HepG2 (cell line): ENCODE results near the gene CSKMT. TPM values are rescaled to one million over a fixed set of nuclear protein-coding genes. Genes with fewer than 3 reads are reported as not detected.

Experiments
- CREB1 ChIP-seq, 2 experiments: fragments of 450-650 bp in 1 of 2; IDR thresholded peaks; 2 replicates each; pipeline ENCODE4 v1.6.1; 2016 to 2017; ENCODE audit warnings: control low read depth in 1 of 2, mild to moderate bottlenecking in 1 of 2, missing compliant biosample characterization in 1 of 2, missing genetic modification characterization in 1 of 2
- GATA4 ChIP-seq: sonication (generic); IDR thresholded peaks from 2 replicates; pipeline ENCODE4 v1.6.1; 2016; ENCODE audit warnings: antibody characterized with exemption, low read depth, borderline replicate concordance
- GATAD1 ChIP-seq: IDR thresholded peaks from 2 replicates; pipeline ENCODE4 v1.6.1; 2016; ENCODE audit warnings: missing genetic modification reagents, missing compliant biosample characterization
- HNRNPH1 ChIP-seq: fragments of 200-400 bp; formaldehyde crosslinking; optimal IDR thresholded peaks from 2 replicates; pipeline ENCODE3; 2017; ENCODE audit warnings: mild to moderate bottlenecking, low read depth, low read length
- HOXD1 ChIP-seq: sonication (generic); formaldehyde crosslinking; IDR thresholded peaks from 2 replicates; pipeline ENCODE4 v1.5.0; 2020; ENCODE audit warnings: missing genetic modification reagents
- JARID2 ChIP-seq: sonication (generic); formaldehyde crosslinking; IDR thresholded peaks from 2 replicates; pipeline ENCODE4 v1.8.1; 2023; ENCODE audit warnings: missing genetic modification reagents, inconsistent platforms; ENCODE audit not compliant: insufficient replicate concordance
- KLF9 ChIP-seq: IDR thresholded peaks from 2 replicates; pipeline ENCODE4 v1.6.1; 2016; ENCODE audit warnings: low read depth
- MED8 ChIP-seq: sonication (generic); formaldehyde crosslinking; IDR thresholded peaks from 2 replicates; pipeline ENCODE4 v1.8.1; 2023; ENCODE audit warnings: mild to moderate bottlenecking, missing genetic modification reagents; ENCODE audit not compliant: insufficient replicate concordance
- MEIS2 ChIP-seq: sonication (generic); formaldehyde crosslinking; IDR thresholded peaks from 2 replicates; pipeline ENCODE4 v1.9.0; 2021; ENCODE audit warnings: mild to moderate bottlenecking, missing genetic modification reagents
- MYC ChIP-seq: sonication (generic); formaldehyde crosslinking; IDR thresholded peaks from 2 replicates; pipeline ENCODE4 v1.9.0; 2021; ENCODE audit warnings: missing genetic modification reagents, borderline replicate concordance
- PHF21A ChIP-seq: sonication (generic); formaldehyde crosslinking; IDR thresholded peaks from 2 replicates; pipeline ENCODE4 v1.5.0; 2020; ENCODE audit warnings: mild to moderate bottlenecking, missing genetic modification reagents
- SP140L ChIP-seq: sonication (generic); formaldehyde crosslinking; IDR thresholded peaks from 2 replicates; pipeline ENCODE4 v1.4.0; 2020; ENCODE audit warnings: missing genetic modification reagents, borderline replicate concordance
- SRSF4 ChIP-seq: fragments of 200-400 bp; formaldehyde crosslinking; IDR thresholded peaks from one replicate; pipeline ENCODE4 v1.6.1; 2018; ENCODE audit warnings: mild to moderate bottlenecking, low read depth, low read length, moderate library complexity; ENCODE audit not compliant: poor library complexity, severe bottlenecking
- TAF15 ChIP-seq: fragments of 200-400 bp; formaldehyde crosslinking; IDR thresholded peaks from one replicate; pipeline ENCODE4 v1.6.1; 2018; ENCODE audit warnings: mild to moderate bottlenecking, low read depth, low read length; ENCODE audit not compliant: poor library complexity, severe bottlenecking
- ZFP36L2 ChIP-seq: sonication (generic); formaldehyde crosslinking; IDR thresholded peaks from 2 replicates; pipeline ENCODE4 v1.4.0; 2020; ENCODE audit warnings: missing genetic modification reagents
- ZGPAT ChIP-seq: IDR thresholded peaks from 2 replicates; pipeline ENCODE4 v1.6.1; 2016; ENCODE audit warnings: mild to moderate bottlenecking
- ZNF430 ChIP-seq: sonication (generic); formaldehyde crosslinking; IDR thresholded peaks from 2 replicates; pipeline ENCODE4 v1.9.0; 2021; ENCODE audit warnings: mild to moderate bottlenecking, missing genetic modification reagents
- ZNF44 ChIP-seq: sonication (generic); formaldehyde crosslinking; IDR thresholded peaks from 2 replicates; pipeline ENCODE4 v1.5.1; 2020; ENCODE audit warnings: mild to moderate bottlenecking, missing genetic modification reagents
- ZNF546 ChIP-seq: sonication (generic); formaldehyde crosslinking; conservative IDR thresholded peaks from 2 replicates; pipeline ENCODE4 v1.8.1; 2023; ENCODE audit warnings: mild to moderate bottlenecking, missing genetic modification reagents
- ZNF605 ChIP-seq: sonication (generic); formaldehyde crosslinking; IDR thresholded peaks from 2 replicates; pipeline ENCODE4 v1.8.0; 2022; ENCODE audit warnings: mild to moderate bottlenecking, missing genetic modification reagents
- ZNF780A ChIP-seq: sonication (generic); formaldehyde crosslinking; IDR thresholded peaks from 2 replicates; pipeline ENCODE4 v1.8.0; 2022; ENCODE audit warnings: mild to moderate bottlenecking, missing genetic modification reagents, moderate library complexity
- ZSCAN9 ChIP-seq: IDR thresholded peaks from 2 replicates; pipeline ENCODE4 v1.6.1; 2016; ENCODE audit warnings: borderline replicate concordance
- polyA plus RNA-seq, 8 experiments: library from polyadenylated mRNA; depleted of rRNA in 3 of 8; stranded (reverse) in 7 of 8; unstranded in 1 of 8; fragments of >200 nt; fragmentation: Illumina TruSeq in 4 of 8; extraction: Trizol in 4 of 8; gene quantifications; 2 replicates each; pipeline versions ENCODE4 v1.2.1 to v1.2.3, GENCODE V29; 2011 to 2016; ENCODE audit warnings: low read depth in 4 of 8, missing spikeins in 1 of 8, mixed read lengths in 1 of 8; ENCODE audit not compliant: insufficient read depth in 1 of 8
- total RNA-seq, 5 experiments: library from RNA; depleted of rRNA; stranded (reverse); fragments of >200 nt; fragmentation: Illumina TruSeq; extraction: Trizol; gene quantifications; 2 replicates each; pipeline ENCODE4 v1.2.3, GENCODE V29; 2016; ENCODE audit warnings: low read depth in 1 of 5
- TF ChIP-seq, protein P1 (sequence below): sonication (generic); formaldehyde crosslinking; IDR thresholded peaks from 2 replicates; pipeline ENCODE4 v1.4.0; 2020; ENCODE audit warnings: low read depth, mild to moderate bottlenecking, missing genetic modification reagents
- TF ChIP-seq, protein P2 (sequence below): sonication (generic); formaldehyde crosslinking; IDR thresholded peaks from 2 replicates; pipeline ENCODE4 v1.8.1; 2023; ENCODE audit warnings: mild to moderate bottlenecking, missing genetic modification reagents
- TF ChIP-seq, protein P3 (sequence below): IDR thresholded peaks from 2 replicates; pipeline ENCODE4 v1.6.1; 2018; ENCODE audit warnings: missing genetic modification reagents

Gene CSKMT
- total and polyA plus RNA-seq, 2 of the 13 experiments (the other 11 are each of a cell fraction or from before 2014, with no cell fraction given), result 7.6 to 31.8 TPM

DNA sequence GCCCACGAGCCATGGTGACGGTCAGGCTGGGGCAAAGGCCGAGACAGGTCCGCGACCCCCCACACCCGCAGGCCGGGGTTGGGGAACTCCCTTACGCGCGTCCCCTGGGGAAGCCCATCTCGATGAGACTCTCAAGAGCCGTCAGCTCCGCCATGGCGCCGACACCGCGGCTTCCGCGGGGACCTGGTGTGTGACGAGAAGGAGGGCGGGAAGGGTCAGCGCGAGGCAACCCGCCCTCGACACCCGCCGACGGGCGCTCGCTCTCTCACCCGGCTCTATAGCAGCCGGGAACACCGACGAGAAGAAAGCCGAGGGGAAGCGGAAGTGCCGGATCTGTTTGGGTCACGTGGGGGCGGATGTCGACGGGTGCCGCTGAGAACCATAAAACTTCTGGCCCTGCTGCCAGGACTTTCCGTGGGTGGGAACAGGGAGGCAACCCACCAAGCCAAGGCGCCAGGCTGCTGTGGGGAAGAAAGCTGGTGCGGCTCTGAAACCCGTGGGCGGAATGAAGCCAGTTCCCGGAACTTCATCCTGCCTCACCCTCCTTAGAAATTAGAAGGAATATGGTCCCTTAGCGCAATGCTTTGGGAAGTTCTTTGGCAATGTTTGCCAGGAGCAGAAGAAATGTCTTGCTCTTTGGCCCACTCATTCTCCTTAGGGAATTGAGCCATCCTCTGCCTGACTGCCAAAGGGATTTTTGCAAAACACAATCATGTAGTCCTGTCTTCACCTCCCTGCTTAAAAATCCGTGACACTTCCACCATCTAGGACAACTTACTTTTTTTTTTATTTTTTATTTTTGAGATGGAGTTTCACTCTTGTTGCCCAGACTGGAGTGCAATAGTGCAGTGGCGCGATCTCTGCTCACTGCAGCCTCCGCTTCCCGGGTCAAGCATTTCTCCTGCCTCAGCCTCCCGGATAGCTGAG is 13.9 kb downstream of the CSKMT start, which contains the start of gene UBXN1 (continued):
- peak; percentile 75 for TF ChIP-seq JARID2
- TF ChIP-seq HOXD1 (CRISPR knock-in tag), result no peak
- peak; percentile 75 for TF ChIP-seq ZGPAT
- peak; percentile 60; the same call in 1 of the 2 replicates for TF ChIP-seq ZSCAN9 (CRISPR knock-in tag)
- TF ChIP-seq GATA4, result peak; percentile 15; the same call in 1 of the 2 replicates
- peak; percentile 17; the same call in 1 of the 2 replicates for TF ChIP-seq CREB1 (IDR thresholded peaks at IDR 0.05)
- no peak for TF ChIP-seq CREB1 (CRISPR knock-in tag; IDR thresholded peaks at IDR 0.05)
- peak; percentile 45; the same call in 1 of the 2 replicates for TF ChIP-seq MEIS2
- peak; percentile 98 for TF ChIP-seq GATAD1
- TF ChIP-seq, protein P1, sequence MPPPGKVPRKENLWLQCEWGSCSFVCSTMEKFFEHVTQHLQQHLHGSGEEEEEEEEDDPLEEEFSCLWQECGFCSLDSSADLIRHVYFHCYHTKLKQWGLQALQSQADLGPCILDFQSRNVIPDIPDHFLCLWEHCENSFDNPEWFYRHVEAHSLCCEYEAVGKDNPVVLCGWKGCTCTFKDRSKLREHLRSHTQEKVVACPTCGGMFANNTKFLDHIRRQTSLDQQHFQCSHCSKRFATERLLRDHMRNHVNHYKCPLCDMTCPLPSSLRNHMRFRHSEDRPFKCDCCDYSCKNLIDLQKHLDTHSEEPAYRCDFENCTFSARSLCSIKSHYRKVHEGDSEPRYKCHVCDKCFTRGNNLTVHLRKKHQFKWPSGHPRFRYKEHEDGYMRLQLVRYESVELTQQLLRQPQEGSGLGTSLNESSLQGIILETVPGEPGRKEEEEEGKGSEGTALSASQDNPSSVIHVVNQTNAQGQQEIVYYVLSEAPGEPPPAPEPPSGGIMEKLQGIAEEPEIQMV (CRISPR knock-in tag), result no peak
- TF ChIP-seq TAF15, result peak; percentile 77
- TF ChIP-seq ZFP36L2, result no peak
- TF ChIP-seq, protein P2, sequence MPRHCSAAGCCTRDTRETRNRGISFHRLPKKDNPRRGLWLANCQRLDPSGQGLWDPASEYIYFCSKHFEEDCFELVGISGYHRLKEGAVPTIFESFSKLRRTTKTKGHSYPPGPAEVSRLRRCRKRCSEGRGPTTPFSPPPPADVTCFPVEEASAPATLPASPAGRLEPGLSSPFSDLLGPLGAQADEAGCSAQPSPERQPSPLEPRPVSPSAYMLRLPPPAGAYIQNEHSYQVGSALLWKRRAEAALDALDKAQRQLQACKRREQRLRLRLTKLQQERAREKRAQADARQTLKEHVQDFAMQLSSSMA (CRISPR knock-in tag), result peak; percentile 79; the same call in 1 of the 2 replicates
- TF ChIP-seq SP140L (CRISPR knock-in tag), result no peak
- peak; percentile 82 for TF ChIP-seq ZNF605 (CRISPR knock-in tag)
- TF ChIP-seq HNRNPH1, result peak; percentile 51
- TF ChIP-seq ZNF780A (CRISPR knock-in tag), result no peak
- TF ChIP-seq KLF9 (CRISPR knock-in tag), result no peak
- no peak for TF ChIP-seq SRSF4
- TF ChIP-seq ZNF546 (CRISPR knock-in tag), result 0 out of 2 replicates have a peak, but pooled peaks have one; percentile 50
- peak; percentile 73; the same call in 1 of the 2 replicates for TF ChIP-seq MYC (CRISPR knock-in tag)
- TF ChIP-seq, protein P3, sequence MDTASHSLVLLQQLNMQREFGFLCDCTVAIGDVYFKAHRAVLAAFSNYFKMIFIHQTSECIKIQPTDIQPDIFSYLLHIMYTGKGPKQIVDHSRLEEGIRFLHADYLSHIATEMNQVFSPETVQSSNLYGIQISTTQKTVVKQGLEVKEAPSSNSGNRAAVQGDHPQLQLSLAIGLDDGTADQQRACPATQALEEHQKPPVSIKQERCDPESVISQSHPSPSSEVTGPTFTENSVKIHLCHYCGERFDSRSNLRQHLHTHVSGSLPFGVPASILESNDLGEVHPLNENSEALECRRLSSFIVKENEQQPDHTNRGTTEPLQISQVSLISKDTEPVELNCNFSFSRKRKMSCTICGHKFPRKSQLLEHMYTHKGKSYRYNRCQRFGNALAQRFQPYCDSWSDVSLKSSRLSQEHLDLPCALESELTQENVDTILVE, result 0 out of 2 replicates have a peak, but pooled peaks have one; percentile 39
- TF ChIP-seq PHF21A (CRISPR knock-in tag), result peak; percentile 59; the same call in 1 of the 2 replicates
- peak; percentile 63 for TF ChIP-seq MED8
- peak; percentile 35; the same call in 1 of the 2 replicates for TF ChIP-seq ZNF430 (CRISPR knock-in tag)
- no peak for TF ChIP-seq ZNF44
